ENCODE results near the gene IPO9.

IPO9 gene

DNA sequence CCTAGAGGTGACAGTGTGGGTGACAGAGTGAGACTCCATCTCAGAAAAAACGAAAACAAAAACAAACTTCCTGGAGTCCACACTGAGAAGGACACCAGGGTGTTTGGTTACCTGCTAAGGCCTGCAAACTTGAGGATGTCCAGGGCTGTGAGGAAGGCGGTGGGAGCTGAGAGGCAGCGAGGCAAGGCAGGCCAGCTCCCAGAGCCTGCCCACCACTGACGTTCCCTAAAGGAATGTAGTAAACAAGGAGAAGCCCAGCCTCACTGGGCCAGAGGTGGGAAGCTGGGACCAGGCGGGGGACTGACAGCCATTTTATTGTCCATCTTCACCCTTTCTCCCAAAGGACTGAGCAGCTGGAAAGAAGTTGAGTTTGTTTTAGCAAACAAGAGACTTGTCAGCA is 83.9 kb downstream of the IPO9 start:
- TF ChIP-seq CTCF (IDR thresholded peaks at IDR 0.05), result no peak
- no peak for DNase-seq (ENCODE audit: low spot score)
- peak overlapping the region; percentile 88 to 97 for H3K27ac ChIP-seq
- peak overlapping the region; percentile 36 for H3K4me3 ChIP-seq

DNA sequence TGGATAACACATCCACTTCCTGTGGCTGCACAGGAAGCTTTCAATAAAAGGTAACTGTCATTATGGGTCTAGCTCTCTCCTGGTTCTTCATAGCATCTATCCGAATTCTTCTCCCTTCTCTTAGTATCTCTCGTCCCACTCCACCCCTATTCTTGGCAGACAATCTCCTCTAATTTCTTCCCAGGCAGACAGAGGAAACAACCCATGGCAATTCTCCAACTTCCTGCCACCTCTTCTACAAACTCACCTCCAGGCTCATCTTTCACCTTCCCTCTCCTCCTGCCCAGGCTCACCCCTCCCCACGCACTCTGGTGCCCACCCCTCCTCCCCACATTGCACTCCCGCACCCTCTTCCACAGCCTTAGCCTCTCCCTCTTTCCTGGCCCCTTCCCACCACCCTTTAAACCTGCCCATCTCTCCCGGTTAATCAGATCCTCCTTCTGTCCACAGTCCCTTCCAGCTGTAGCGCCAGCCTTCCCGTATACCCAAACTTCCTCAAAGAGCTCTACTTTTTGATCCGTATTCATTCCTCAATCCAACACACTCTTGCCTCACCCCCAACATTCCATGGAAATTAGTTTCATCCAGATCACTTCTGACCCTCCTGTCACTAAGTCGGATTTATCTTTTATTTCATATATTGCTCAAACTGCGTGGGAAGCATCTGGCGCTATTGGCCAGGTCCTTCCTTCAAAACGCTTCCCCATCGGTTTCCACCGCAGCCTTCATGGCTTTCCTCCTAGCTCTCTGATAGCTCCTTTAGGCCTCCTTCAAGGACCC is 85.7 kb downstream of the IPO9 start:
- Histone ChIP-seq H3K4me3 (peak overlapping the region; percentile 45), H3K27ac (peak overlapping the region; percentile 88 to 97)
- DNase-seq (ENCODE audit: low spot score), result no peak
- TF ChIP-seq CTCF (IDR thresholded peaks at IDR 0.05), result no peak

GRCh38 chr1:201916649-201917249 is 87.8 kb downstream of the IPO9 start:
- H3K27ac ChIP-seq, result peak overlapping the region; percentile 88 to 97
- no peak for TF ChIP-seq CTCF (IDR thresholded peaks at IDR 0.05)
- peak; percentile 93 for DNase-seq (ENCODE audit: low spot score)
- H3K4me3 ChIP-seq, result peak overlapping the region; percentile 60

GRCh38 chr1:201917362-201918033 is 88.5 kb downstream of the IPO9 start:
- Histone ChIP-seq H3K27ac (peak overlapping the region; percentile 88 to 97), H3K4me3 (peak overlapping the region; percentile 60)
- no peak for DNase-seq (ENCODE audit: low spot score)
- no peak for TF ChIP-seq CTCF (IDR thresholded peaks at IDR 0.05)

- H3K27ac ChIP-seq, result peak overlapping the region; percentile 88 to 97
Observed at GRCh38 chr1:201918343-201918742, 89.4 kb downstream of the IPO9 start.

DNA sequence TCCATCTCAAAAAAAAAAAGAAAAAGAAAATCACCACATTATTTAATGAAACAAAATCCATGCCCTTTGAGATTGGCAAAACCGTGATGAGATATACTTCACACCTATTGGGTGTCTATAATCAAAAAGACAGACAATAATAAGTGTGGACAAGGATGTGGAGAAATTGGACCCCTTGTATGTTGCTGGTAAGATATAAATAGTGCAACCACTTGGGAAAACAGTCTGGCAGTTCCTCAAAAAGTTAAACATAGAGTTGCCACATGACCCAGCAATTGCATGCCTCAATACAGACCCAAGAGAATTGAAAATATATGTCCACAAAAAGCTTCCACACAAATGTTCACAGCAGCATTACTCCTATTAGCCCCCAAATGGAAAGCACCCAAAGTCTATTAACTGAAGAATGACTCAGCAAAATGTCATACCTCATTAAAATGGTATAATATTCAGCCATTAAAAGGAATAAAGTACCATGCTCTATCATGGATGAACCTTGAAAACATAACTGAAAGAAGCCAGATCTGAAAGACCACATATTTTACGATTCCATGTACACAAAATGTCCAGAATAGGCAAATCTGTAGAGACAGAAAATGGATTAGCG is 93.1 kb downstream of the IPO9 start:
- H3K27ac ChIP-seq, result peak overlapping the region; percentile 51 to 81

More at GRCh38 chr1:201918343-201918742, 89.4 kb downstream of the IPO9 start:
- DNase-seq (ENCODE audit: low spot score), result no peak
- peak overlapping the region; percentile 60 for H3K4me3 ChIP-seq
- TF ChIP-seq CTCF (IDR thresholded peaks at IDR 0.05), result no peak

More for the DNA sequence above, 93.1 kb downstream of the IPO9 start:
- no peak for TF ChIP-seq CTCF (IDR thresholded peaks at IDR 0.05)
- no peak for DNase-seq (ENCODE audit: low spot score)
- peak overlapping the region; percentile 38 for H3K4me3 ChIP-seq

Data from coronary artery (tissue), 2 donors.